ENCODE data around the gene SLC5A10.
"Not testable (repeated sequence)": the region's sequence is repeated elsewhere in the genome, so short reads cannot be mapped to it uniquely, and the experiment has no call there.

DNA sequence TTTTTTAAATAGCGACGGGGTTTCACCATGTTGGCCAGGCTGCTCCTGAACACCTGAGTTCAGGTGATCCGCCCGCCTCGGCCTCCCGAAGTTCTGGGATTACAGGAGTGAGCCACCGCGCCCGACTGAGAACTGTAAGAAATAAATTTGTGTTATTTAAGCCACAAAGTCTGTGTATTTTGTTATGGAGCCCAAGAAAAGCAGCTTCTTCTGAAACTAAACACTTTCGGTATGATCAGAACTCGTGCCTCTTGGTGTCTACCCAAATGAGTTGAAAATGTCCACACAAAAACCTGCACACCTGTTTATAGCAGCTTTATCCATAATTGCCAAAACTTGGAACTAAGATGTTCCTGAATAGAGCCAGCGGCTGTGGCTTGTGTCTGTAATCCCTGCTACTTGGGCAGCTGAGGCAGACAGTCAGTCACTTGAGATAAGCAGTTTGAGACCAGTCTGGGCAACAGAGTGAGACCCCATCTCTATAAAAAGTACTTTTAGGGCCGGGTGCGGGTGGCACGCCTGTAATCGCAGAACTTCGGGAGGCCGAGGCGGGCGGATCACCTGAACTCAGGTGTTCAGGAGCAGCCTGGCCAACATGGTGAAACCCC lies 110.9 kb downstream of the SLC5A10 start:
- TF ChIP-seq, protein P1, sequence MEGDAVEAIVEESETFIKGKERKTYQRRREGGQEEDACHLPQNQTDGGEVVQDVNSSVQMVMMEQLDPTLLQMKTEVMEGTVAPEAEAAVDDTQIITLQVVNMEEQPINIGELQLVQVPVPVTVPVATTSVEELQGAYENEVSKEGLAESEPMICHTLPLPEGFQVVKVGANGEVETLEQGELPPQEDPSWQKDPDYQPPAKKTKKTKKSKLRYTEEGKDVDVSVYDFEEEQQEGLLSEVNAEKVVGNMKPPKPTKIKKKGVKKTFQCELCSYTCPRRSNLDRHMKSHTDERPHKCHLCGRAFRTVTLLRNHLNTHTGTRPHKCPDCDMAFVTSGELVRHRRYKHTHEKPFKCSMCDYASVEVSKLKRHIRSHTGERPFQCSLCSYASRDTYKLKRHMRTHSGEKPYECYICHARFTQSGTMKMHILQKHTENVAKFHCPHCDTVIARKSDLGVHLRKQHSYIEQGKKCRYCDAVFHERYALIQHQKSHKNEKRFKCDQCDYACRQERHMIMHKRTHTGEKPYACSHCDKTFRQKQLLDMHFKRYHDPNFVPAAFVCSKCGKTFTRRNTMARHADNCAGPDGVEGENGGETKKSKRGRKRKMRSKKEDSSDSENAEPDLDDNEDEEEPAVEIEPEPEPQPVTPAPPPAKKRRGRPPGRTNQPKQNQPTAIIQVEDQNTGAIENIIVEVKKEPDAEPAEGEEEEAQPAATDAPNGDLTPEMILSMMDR (IDR thresholded peaks at IDR 0.05; ENCODE audit: low read depth, low read length, missing input control), result not testable (repeated sequence)
- not testable (repeated sequence) for TF ChIP-seq GABPA (IDR thresholded peaks at IDR 0.05 in 1 of 2, conservative IDR thresholded peaks at IDR 0.05 in 1 of 2); TAF1 (conservative IDR thresholded peaks at IDR 0.05); ZBTB33 (IDR thresholded peaks at IDR 0.05); EGR1 (IDR thresholded peaks at IDR 0.05; ENCODE audit: low read depth in 2 of 2); YY1 (IDR thresholded peaks at IDR 0.05); JUND (IDR thresholded peaks at IDR 0.05); FOXA1 (IDR thresholded peaks at IDR 0.05); SP1 (IDR thresholded peaks at IDR 0.05)
- TF ChIP-seq, protein P2, sequence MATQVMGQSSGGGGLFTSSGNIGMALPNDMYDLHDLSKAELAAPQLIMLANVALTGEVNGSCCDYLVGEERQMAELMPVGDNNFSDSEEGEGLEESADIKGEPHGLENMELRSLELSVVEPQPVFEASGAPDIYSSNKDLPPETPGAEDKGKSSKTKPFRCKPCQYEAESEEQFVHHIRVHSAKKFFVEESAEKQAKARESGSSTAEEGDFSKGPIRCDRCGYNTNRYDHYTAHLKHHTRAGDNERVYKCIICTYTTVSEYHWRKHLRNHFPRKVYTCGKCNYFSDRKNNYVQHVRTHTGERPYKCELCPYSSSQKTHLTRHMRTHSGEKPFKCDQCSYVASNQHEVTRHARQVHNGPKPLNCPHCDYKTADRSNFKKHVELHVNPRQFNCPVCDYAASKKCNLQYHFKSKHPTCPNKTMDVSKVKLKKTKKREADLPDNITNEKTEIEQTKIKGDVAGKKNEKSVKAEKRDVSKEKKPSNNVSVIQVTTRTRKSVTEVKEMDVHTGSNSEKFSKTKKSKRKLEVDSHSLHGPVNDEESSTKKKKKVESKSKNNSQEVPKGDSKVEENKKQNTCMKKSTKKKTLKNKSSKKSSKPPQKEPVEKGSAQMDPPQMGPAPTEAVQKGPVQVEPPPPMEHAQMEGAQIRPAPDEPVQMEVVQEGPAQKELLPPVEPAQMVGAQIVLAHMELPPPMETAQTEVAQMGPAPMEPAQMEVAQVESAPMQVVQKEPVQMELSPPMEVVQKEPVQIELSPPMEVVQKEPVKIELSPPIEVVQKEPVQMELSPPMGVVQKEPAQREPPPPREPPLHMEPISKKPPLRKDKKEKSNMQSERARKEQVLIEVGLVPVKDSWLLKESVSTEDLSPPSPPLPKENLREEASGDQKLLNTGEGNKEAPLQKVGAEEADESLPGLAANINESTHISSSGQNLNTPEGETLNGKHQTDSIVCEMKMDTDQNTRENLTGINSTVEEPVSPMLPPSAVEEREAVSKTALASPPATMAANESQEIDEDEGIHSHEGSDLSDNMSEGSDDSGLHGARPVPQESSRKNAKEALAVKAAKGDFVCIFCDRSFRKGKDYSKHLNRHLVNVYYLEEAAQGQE (IDR thresholded peaks at IDR 0.05), result not testable (repeated sequence)
- TF ChIP-seq, protein P3, sequence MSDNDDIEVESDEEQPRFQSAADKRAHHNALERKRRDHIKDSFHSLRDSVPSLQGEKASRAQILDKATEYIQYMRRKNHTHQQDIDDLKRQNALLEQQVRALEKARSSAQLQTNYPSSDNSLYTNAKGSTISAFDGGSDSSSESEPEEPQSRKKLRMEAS (IDR thresholded peaks at IDR 0.05), result not testable (repeated sequence)

Data from liver (tissue), 3 donors.